SKM-1 (cell line): ENCODE data around the gene CFAP157.

ENCODE experiments used
- DNase-seq: peaks from one replicate; lab custom pipeline; 2025; ENCODE audit not compliant: unreplicated experiment; lab: John Stamatoyannopoulos, UW

Gene CFAP157

DNA sequence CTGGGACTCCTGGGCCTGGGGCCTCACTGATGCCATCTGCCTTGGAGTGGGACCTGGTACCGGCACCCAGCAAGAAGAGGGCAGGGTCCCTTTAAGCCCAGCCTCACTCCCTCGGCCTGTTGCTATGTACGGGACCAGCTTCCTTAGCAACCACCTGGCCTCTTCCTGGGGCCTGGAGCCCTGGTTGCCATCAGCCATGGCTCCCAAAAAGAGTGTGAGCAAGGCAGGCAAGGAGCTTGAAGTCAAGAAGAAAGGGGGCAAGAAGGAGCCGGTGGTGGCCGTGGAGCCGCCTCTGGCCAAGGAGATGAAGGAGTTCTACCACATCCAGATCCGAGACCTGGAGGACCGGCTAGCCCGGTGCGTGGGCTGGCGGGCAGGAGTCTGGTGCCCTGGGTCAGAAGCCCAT lies at the start of gene CFAP157:
CFAP157 (plus strand) TSS at position 153 of the 406 bp plus-strand sequence; CDS start at position 197, 44 bp downstream.
- no peak for DNase-seq

DNA sequence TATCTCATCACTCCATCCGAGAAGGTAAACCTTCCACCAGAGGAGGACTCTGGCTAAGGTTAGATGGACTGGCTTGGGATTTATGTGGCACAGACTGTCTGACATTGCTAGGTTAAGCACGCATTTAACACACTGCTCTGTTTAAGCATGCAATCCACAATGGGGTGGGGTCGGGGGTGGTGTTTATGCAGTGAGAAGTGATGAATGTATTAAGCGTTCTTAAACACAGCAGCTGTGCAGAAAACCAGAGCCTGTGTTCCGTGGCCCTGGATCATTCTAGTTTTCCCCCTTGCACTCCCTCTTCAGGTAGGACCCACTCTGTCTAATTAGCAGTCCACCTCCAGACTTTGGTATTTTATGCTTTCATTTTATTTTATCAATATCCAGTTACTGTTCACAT lies 48.4 kb upstream of the CFAP157 start:
- no peak for DNase-seq

DNA sequence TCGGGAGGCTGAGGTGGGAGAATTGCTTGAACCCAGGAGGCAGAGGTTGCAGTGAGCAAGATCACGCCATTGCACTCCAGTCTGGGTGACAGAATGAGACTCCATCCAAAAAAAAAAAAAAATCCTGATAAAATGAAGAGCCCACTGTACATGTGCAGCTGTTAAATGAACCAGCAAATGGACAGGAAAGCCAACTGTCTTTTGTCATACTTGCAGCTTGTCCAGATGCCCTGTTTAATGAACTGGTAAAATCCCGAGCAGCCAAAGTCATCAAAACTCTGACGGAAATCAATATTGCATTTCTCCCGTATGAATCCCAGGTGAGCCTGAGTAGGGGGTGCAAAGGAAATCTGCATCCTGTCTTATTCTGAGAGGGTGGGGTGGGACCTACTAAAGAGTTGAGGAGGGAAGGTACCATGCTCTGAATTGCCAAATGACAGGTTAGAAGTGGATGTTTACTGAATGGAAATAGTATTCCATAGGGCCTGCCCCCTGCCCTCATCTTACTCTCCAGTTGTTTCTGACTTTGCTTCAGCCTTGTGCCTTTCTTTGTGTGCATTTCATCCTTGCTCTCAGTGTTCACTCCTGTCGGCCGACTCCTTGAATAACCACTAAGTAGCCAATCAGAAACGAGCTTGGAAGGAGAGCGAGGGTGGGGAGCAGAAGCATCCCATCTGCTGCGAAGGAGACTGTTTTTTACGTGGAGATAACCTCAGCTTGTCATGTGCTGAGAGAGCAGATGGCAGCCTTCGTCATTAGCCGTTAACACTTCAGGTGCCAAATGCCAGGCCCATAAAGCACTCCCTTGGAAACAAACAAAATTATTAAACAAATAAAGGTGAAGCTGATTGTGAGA lies 45.7 kb upstream of the CFAP157 start:
- DNase-seq: no peak

DNA sequence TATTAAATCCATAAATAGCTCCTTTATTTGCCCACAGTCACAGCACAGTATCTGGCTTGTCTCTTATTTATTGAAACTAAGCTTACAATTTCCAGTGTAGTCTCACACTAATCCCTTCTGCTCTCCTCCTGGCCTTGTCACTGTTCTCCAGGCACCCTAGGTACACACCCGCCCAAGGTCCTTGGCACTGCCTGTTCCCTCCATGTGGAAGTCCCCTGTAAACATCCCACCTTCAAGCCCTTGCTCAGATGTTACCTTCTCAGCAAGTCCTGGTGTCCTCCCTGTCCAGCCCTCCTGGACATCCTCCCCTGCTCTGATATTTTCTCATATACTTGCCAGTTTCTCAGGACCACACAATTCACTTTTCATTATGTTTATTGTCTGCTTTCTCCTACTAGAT lies 44.2 kb upstream of the CFAP157 start:
- DNase-seq: no peak

DNA sequence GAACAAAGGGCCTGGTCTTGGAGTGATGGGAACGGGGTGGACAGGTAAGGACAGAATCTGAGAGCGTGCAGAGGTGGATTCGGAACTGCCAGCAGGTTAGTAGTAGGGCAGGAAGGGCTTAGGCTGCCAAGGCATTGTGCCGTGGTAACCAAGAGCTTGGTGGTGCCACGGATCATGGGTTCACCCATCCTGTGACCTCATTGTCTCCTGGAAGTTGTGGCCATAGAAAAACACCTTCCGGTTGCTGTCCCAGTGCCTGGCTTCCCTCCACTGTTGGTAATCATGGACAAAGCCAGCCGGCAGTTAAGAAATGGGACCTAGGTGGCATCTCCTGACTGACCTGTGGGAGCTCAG lies 42.5 kb upstream of the CFAP157 start:
- no peak for DNase-seq

DNA sequence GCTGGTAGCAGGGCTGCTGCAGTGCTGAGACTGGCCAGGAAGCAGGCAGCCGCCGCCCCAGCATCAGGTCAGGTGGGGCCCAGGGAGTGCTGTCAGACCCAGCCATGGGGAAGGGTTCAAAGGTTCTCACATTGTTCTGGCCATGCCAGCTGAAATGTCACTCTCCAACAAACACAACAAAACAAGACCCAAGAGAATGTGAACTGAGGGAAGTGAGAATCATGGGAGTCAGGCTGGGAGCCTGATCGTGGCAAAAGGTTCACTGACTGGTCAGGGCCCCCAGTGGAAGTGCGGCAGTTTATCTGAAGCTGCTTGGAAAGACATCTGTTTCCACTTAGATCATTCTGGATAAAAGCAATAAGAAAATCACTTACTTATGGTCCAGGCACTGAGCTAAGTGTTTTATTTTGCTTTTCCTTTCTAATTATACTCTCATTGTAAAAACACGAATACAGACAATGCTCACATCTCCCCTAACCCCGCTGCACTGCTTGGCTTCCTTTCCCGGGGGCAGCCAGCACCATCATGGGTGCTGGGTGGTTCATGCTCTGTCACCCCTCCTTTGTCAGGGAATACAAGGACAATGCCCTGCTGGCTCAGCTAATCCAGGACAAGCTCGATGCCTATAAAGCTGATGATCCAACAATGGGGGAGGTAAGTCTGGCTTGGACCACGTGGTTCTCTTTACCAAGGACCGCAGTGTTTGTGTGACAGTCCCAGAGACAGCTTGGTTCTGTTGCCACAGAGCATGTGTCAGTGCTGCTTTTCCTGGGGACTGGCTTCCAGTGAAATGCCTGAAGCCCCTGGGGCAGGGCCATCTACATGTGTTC lies 41.9 kb upstream of the CFAP157 start:
- DNase-seq: no peak

DNA sequence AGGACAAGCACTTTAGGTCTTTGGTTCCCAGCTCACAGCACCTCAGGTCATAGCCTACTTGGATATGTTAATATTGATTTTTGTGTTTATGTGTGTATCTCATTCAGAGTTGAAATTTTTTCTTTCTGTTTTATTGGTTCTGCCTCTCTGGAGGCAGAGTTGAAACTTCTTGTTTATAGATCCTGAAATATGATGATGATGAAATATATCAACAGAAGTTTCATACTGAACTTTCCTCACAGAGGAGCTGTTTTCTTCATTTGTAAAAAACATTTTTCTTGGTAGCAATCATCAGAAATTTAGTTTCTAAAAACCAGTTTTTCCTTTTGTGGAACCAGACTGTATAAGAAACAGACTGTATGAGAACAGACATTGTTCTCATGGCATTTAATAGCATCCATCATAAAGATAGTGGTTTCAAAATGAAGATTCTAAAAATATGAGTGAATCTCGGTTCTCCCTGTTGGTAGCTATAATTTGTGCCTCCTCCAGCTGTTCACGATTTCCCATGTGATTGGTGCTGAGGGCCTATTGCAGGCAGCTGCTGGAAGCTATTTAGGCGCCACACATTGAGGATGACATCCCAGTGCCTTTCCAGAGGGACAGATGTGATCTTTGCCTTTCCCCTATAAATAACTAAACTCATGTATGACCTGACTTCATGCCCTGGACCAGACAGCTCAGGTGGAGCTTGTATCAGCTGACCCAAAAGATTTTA lies 39.5 kb upstream of the CFAP157 start:
- no peak for DNase-seq

DNA sequence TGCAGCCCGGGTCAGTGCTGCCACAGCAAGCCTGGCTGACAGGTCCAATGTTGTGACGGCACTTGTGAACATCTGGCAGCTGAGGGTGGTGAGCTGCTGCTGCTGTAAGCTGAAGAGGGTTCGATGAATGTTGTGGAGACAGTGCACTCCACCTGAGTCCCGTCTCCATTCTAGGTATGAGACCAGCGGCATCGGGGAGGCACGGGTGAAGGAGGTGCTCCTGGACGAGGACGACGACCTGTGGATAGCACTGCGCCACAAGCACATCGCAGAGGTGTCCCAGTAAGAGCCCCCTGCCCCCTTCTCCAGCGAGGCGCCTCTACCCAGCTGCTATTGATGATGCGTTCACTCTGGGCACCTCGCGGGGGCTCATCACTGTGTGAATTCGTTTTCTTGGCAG lies 38.9 kb upstream of the CFAP157 start:
- DNase-seq: no peak

DNA sequence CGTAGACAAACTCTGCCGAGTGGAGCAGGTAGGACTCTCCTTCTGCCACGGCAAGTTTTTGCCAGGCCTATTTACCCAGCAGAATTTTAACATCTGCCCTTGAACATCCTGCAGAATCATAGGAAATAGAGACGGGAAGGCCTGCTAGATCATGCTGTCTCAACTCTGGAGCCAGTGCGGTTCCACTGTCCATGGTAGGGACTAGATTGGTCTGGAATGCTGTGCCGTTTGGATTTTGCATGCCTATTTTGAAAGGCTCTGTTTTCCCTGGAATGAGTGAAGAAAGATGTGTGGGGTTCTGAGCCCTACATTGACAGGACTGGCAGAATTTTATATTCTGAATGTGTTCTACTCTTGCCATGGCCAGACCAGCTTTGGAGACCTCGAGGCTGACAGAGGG lies 33.6 kb upstream of the CFAP157 start:
- no peak for DNase-seq

DNA sequence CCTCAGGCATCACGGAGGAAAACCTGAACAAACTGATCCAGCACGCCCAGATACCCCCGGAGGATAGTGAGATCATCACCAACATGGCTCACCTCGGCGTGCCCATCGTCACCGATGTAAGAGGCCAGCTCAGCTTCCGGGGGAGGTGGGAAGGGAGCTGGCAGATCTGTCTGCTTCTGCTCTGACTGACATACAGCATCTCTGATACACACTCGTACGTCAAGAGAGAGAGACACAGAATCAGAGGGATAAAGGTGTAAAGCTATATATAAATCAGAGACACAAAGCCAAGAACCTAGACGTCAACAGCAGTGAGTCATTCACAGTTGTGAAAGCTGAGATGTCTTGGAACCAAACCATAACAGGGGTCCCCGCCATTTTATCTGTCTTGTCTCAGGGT lies 30.1 kb upstream of the CFAP157 start:
- no peak for DNase-seq

DNA sequence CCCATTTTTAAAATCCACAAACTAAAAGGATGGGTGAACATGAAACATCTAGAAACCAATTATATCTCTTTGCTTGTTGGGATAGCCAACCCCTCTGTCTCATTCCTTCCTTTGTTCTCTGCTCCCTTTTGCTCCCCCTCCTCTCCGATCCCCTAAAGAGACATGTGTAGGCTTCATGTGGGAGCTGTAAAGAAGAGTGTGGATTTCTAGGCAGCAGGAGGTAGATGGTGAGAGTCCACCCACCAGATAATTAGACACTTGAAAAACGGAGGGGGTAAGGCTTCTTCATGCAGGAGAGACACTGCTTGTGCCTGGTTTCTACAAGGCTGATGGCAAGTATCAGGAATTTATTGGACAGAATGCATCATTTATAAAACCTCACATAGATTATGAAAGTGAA lies 27.3 kb upstream of the CFAP157 start:
- no peak for DNase-seq

DNA sequence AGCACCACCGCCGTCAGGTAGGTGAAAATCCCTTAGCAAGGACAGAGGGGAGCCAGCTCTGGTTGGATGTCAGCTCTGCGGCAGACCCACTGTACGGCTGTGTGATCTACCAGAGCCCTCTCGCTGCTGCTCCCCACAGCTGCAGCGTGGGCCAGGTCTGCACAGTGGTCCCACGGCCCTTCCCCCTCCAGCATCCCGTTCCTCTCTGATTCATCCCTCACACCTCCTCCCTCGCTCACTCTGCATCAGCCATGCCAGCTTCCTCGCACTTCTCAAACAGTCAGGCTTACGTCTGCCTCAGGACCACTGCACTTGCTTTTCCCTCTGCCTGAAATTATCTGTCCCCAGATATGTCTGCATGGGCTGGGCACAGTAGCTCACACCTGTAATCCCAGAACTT lies 26.6 kb upstream of the CFAP157 start:
- DNase-seq: no peak

DNA sequence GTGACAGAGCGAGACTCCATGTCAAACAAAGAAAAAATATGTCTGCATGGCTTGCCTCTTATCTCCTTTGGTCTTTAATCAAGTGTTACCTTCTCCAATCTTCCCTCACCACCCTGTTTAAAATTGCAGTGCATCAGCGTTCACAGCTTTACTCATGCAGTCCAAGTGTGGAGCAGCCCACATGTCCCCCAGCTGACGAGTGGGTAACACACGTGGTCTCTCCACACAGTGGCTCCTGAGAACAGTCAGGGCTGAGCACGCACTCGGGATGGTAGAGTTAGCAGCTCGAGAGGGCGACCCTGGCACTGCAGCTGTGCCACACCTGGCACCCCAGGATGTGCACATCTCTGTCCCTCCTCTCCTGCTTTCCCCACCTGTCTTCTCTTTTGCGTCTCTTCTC lies 25.9 kb upstream of the CFAP157 start:
- no peak for DNase-seq

DNA sequence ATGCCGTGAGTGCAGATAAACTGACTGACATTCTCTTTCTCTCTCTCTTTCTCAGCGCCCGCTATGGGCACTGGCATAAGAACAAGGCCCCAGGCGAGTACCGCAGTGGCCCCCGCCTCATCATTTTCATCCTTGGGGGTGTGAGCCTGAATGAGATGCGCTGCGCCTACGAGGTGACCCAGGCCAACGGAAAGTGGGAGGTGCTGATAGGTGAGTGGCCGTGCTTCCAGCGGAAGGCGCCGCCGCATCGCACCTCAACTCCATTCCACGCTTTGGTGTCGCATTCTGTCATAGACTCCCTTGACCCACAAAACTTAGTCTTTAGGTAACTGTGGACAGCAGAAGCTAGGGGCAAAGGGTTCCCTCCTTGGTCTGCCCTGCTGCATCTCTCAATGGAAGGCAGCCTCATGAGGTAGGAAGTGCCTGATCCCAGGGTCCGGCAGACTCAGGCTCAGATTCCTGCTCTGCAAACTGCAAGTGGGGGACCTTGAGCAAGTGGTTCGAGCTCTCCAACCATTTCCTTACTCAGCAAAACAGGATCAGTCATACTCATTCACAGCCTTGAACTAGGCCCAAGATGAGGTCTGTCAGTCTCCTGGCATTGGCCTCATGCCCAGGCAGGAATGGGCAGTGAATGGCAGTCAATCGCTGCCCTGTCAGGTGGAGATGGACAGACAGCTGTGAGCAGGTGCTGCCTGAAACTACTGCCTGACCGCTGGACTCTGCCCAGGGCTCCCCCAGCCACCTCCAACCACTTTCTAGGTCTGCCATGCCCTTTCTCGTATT lies 24.2 kb upstream of the CFAP157 start:
- DNase-seq: no peak

DNA sequence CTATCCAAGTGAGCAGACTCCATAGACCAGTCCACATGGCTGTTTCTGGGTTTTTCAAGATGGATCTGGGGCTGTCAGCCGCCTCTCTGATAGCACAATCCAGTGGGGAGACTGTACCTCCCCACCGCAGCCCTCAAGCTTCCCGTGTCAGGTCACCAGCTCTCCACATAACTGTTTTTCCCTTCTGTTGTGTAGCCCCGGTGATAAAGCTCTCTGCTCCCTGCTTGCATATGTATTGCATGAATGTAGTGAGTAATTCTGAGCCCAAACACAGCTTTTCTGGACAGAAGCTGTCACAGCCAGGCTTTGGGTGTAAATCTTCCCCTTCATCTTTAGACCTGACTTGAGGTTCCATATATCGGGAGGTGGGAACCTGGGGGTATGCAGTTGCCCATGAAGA lies 23.1 kb upstream of the CFAP157 start:
- no peak for DNase-seq

DNA sequence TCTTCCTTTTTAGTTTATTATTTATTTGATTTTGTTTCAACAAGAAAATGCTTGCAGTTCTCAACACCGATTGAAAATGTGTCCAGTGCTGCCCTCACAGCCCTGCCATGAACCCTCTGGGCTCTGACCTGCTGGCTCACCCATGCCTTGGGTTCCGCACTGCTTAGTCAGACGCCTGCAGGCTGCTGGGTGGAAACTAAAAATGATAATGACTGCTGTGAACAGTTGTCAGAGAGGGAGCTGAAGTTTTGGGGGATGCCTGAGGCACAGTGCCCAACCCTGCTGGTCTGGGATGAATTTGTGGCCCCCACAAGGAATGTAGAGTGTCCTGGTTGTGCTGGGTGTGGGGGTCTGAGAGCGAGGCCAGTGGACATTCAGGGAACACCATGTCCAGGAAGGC lies 22.2 kb upstream of the CFAP157 start:
- DNase-seq: no peak

DNA sequence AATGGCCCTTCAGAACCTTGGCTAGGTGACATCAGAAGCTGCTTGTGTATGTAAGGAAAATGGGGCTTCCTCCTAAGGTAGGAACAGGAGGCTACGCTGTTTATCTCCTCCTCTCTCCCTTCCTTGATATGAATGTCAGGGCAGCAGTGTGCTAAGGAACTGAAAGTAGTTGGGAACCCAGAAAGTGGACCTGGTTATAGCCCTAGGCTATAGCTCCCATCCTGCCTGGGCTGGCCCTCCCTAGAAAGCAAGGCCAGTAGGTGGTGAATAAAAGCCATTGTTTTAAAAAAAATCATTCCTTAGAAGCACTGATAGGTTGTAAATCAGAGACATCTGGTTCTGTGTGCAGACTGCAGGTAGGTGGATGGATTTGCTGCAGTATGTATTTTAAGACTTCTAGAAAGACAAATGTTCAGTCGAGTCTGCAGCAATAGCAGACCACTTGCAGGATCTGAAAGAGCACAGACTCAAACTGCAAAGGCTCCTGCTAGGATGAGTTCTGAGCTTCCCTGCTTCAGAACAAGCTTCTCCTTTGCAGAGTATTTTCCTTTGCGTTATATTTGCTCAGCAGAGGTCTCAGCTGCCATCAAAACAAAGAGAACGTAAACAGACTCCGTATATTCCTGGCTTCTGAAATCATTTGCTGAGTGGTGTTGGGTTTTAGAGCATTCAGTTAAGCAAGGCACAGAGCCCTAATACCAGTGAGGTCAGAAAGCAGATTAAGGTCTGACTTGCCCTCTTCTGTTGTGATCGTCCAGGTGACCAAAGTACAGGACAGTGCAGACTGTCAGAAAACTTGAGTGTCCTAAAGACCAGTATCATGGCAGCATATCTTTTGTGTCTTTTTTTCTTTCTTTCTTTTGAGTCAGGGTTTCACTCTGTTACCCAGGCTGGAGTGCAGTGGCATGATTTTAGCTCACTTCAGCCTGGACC lies 20.1 kb upstream of the CFAP157 start:
- no peak for DNase-seq

DNA sequence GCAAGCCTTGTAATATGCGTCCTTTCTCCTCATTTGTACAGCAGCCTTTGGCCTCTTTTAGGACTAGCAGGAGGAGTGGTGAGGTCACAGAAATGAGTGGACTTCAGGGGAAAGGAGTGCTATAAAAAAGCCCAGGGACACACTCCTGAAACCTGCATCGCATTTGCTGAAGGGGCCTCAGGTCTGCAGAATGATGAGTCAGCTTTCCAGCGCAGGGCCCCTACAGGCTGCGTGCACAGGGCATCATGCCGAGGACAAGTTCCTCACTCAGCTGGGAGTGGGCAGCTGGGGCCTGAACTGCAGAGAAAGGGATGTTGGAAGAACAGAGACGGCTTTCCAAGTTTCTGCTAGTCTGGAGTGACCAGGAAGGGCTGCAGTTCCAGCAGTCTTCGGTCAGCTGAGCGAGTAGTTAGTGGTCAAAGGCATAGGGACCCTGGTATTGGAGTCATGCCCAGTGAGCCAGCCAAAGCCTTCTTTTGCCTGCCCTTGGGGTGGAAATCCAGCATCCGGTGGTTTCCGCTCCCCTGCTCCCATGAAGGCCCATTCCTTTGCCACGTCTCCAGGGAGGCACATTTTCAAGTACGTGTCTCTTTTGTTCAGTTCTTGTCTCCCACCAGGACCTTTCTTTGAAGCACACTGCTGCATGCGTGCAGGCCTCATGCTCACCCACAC lies 17.3 kb upstream of the CFAP157 start:
- no peak for DNase-seq

DNA sequence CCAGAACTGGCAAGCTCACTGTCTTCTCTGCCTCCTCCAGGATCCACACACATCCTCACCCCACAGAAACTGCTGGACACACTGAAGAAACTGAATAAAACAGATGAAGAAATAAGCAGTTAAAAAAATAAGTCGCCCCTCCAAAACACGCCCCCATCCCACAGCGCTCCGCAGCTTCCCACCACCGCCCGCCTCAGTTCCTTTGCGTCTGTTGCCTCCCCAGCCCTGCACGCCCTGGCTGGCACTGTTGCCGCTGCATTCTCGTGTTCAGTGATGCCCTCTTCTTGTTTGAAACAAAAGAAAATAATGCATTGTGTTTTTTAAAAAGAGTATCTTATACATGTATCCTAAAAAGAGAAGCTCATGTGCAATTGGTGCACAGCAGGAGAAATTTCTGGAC lies 16.1 kb upstream of the CFAP157 start:
- no peak for DNase-seq
